Adrenal gland (tissue), 12 donors: ENCODE measurements around the gene IKZF2. TPM values are rescaled to one million over a fixed set of nuclear protein-coding genes. Genes with fewer than 3 reads are reported as not detected.

ENCODE experiments used
- DNase-seq, 7 donors: peaks; one replicate each; pipeline ENCODE4 v3.0.0-alpha.2; 2019 to 2020
- H3K27ac ChIP-seq, 5 donors: fragments of 200-600 bp; sonication (generic) in 4 of 5; 1 replicate in 3 of 5; 2 replicates in 2 of 5; pipeline versions ENCODE4 v1.5.1 to v1.8.0; 2016 to 2020; ENCODE audit warnings: mild to moderate bottlenecking in 1 of 5
- H3K27me3 ChIP-seq: fragments of 200-600 bp; 2 replicates; pipeline ENCODE4 v1.8.0; 2021
- H3K36me3 ChIP-seq, 2 donors: fragments of 200-600 bp; replicated peaks in 1 of 2; 1 replicate in 1 of 2; 2 replicates in 1 of 2; pipeline versions ENCODE4 v1.5.1 to v1.8.0; 2018 to 2022
- H3K4me1 ChIP-seq, 2 donors: fragments of 200-600 bp; replicated peaks in 1 of 2; 1 replicate in 1 of 2; 2 replicates in 1 of 2; pipeline versions ENCODE4 v1.5.1 to v1.8.0; 2018 to 2021
- H3K4me3 ChIP-seq, 4 donors: fragments of 200-600 bp; sonication (generic) in 3 of 4; one replicate each; pipeline ENCODE4 v1.5.1; 2016 to 2018
- H3K9me3 ChIP-seq, 3 donors: fragments of 200-600 bp; sonication (generic) in 1 of 3; replicated peaks in 1 of 3; 1 replicate in 2 of 3; 2 replicates in 1 of 3; pipeline versions ENCODE4 v1.5.1 to v1.8.0; 2016 to 2021
- POLR2A ChIP-seq, 2 donors: fragments of 450-650 bp; IDR thresholded peaks; one replicate each; pipeline ENCODE4 v1.6.1; 2017; ENCODE audit warnings: antibody characterized with exemption in 2 of 2, mild to moderate bottlenecking in 2 of 2, moderate library complexity in 1 of 2
- WGBS, 4 donors: extraction: QIAGEN DNeasy Blood & Tissue Kit in 2 of 4; methylation state at CpG; one replicate each; pipeline versions ENCODE4 v1.1.5 to v1.1.7; 2013 to 2017; 5-methylcytosine and 5-hydroxymethylcytosine counted together
- intact Hi-C, 2 donors: fragments of 100-400 bp; cut with DNase I; formaldehyde crosslinking; loops; one replicate each; pipeline versions ENCODE4 v1.14.1 to v1.15.0; 2022 to 2023
- polyA plus RNA-seq, 3 donors: library from polyadenylated mRNA; stranded (reverse); fragments of 200-250 nt in 2 of 3; fragments of 350-450 nt in 1 of 3; fragmentation: Illumina TruSeq in 1 of 3; extraction: RNeasy Lipid Tissue Mini Kit (QIAGEN cat#74804) in 1 of 3; gene quantifications; one replicate each; pipeline ENCODE4 v1.2.3, GENCODE V29; 2013 to 2014
- total RNA-seq, 9 donors: library from RNA; depleted of rRNA in 4 of 9; stranded (reverse); fragments of >200 nt in 4 of 9; fragments of 120-200 nt in 1 of 9; fragmentation: NEBNext Ultra II Directional in 1 of 9; extraction: Animal tissue kit (Norgen Biotek cat#: 25700) in 1 of 9; gene quantifications; one replicate each; pipeline versions ENCODE4 v1.1.0 to v1.2.4, GENCODE V29; 2013 to 2023
- TF ChIP-seq, protein P1 (sequence below), 6 experiments: fragments of 450-650 bp in 4 of 6; fragments of 200-600 bp in 2 of 6; sonication (generic) in 1 of 6; IDR thresholded peaks; 1 replicate in 5 of 6; 2 replicates in 1 of 6; pipeline versions ENCODE4 v1.5.1 to v1.8.0; 2016 to 2021; ENCODE audit warnings: antibody characterized with exemption in 6 of 6, mild to moderate bottlenecking in 2 of 6, moderate library complexity in 1 of 6
- donor health status: healthy with polysubstance abuse.
- donor health status: Bipolar disorder and iron deficiency.
- donor health status: DM: yes; HTN: yes; CAD: no.
- donor health status: DM: no; HTN: no; CAD: no.
- donor health status: DM: no; HTN: no; CAD: no.
- donor health status: DM: yes; HTN: yes; CAD: no.

Gene IKZF2
- total and polyA plus RNA-seq, 12 donors, result 0.44 to 18.9 (median 8.0) TPM

DNA sequence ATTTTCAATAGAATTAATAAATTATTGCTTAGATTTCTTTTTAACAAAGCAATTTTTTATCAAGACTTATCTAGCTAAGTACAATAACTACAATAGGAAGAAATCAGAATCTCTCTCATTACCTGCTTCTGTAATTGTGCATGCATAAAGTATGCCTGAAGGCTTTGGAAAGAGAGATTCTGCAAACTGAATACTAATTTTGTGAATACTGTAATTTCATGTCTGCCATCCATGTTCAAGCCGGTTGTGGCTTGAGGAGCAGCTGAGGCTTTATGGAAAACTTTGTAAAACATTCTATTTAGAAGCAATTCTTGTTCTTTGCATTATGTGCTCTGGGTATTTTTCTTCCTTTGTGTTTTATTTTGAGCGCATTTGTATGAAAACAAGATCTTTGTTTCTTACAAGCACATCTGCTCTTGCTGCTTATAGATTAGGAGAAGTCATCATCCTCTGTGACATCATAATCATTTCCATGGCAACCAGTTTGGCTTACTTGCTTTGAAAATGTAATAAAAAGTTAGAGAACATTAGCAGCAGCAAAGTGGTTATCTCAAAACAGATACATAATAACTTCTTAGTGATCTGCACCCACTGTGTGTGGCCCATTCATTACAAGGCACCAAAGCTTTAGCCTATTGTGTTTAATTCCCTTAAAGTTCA lies 16.0 kb upstream of the IKZF2 start:
- no peaks in the 10 kb centered on the region for H3K9me3 ChIP-seq
- no peaks in the 10 kb centered on the region for H3K27me3 ChIP-seq
- H3K4me3 ChIP-seq, result no peak overlapping the region
- no peak for DNase-seq
- WGBS, 4 donors, result 79 to 92% (median 82%) methylated on average over 2 of the region's 2 CpGs
- no peaks in the 10 kb centered on the region for H3K4me1 ChIP-seq
- intact Hi-C loops, result no loop called here
- TF ChIP-seq POLR2A (IDR thresholded peaks at IDR 0.05), result no peak
- TF ChIP-seq, protein P1, sequence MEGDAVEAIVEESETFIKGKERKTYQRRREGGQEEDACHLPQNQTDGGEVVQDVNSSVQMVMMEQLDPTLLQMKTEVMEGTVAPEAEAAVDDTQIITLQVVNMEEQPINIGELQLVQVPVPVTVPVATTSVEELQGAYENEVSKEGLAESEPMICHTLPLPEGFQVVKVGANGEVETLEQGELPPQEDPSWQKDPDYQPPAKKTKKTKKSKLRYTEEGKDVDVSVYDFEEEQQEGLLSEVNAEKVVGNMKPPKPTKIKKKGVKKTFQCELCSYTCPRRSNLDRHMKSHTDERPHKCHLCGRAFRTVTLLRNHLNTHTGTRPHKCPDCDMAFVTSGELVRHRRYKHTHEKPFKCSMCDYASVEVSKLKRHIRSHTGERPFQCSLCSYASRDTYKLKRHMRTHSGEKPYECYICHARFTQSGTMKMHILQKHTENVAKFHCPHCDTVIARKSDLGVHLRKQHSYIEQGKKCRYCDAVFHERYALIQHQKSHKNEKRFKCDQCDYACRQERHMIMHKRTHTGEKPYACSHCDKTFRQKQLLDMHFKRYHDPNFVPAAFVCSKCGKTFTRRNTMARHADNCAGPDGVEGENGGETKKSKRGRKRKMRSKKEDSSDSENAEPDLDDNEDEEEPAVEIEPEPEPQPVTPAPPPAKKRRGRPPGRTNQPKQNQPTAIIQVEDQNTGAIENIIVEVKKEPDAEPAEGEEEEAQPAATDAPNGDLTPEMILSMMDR (IDR thresholded peaks at IDR 0.05), result no peak
- H3K27ac ChIP-seq, result no peak overlapping the region
- no peaks in the 10 kb centered on the region for H3K36me3 ChIP-seq

DNA sequence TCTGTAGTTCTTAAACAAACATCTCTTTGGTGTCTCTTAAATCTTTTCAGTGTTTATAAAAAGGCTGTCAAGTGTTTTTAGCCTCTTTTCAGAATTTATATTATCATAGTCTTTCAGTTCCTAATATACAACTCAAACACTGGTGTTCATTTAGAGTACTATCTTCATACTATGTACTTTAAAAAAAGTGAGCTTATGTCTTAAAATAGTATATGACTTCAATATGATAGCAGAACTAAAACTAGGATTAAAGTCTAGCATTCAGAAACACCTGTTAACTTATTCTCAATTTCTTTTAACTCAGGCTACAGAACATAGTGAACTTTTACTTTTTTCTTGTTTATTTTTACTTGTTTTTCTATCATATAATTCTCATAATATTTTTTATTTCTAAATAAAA lies 14.7 kb upstream of the IKZF2 start:
- no peak for DNase-seq
- H3K27me3 ChIP-seq, result no peaks in the 10 kb centered on the region
- no peaks in the 10 kb centered on the region for H3K4me1 ChIP-seq
- H3K4me3 ChIP-seq, result no peak overlapping the region
- no peak overlapping the region for H3K27ac ChIP-seq
- intact Hi-C loops, result no loop called here
- TF ChIP-seq, protein P1 (IDR thresholded peaks at IDR 0.05), result no peak
- no peak for TF ChIP-seq POLR2A (IDR thresholded peaks at IDR 0.05)
- no peaks in the 10 kb centered on the region for H3K36me3 ChIP-seq
- no peaks in the 10 kb centered on the region for H3K9me3 ChIP-seq

DNA sequence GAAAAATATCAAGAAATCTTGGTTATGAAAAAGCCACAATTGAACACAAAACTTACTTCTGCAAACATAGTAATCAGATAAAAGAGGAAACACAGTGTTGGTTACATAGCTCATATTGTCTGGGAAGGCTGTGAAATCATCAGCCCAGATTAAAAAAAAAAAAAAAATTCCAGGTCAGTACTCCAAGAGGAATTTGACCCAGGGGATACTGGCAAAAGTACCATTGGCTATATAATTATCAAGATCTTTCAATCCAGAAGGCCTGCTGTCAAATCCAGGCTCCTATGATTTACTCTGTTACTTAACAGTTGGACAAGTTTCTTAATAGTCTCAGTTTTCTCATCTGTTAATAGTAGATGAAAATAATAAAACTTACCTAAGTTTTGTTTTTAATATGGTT lies 12.9 kb upstream of the IKZF2 start:
- intact Hi-C loops, result no loop called here
- Histone ChIP-seq H3K36me3 (no peaks in the 10 kb centered on the region), H3K9me3 (no peaks in the 10 kb centered on the region), H3K27ac (no peak overlapping the region), H3K27me3 (no peaks in the 10 kb centered on the region), H3K4me1 (no peaks in the 10 kb centered on the region), H3K4me3 (no peak overlapping the region)
- TF ChIP-seq, protein P1 (IDR thresholded peaks at IDR 0.05), result no peak
- TF ChIP-seq POLR2A (IDR thresholded peaks at IDR 0.05), result no peak
- DNase-seq, result no peak

GRCh38 chr2:213162516-213163118 lies 11.2 kb upstream of the IKZF2 start:
- 70 to 87% (median 78%) methylated on average over 3 of the region's 3 CpGs for WGBS, 4 donors
- no peak for DNase-seq
- Histone ChIP-seq H3K4me1 (no peaks in the 10 kb centered on the region), H3K27ac (no peak overlapping the region), H3K27me3 (no peaks in the 10 kb centered on the region), H3K36me3 (no peaks in the 10 kb centered on the region), H3K9me3 (no peaks in the 10 kb centered on the region), H3K4me3 (no peak overlapping the region)
- intact Hi-C loops, result no loop called here
- TF ChIP-seq, protein P1 (IDR thresholded peaks at IDR 0.05), result no peak
- TF ChIP-seq POLR2A (IDR thresholded peaks at IDR 0.05), result no peak
